Raji (cell line): ENCODE measurements around the gene PRKD2.

Experiments
- POLR2A ChIP-seq: IDR thresholded peaks from 2 replicates; pipeline ENCODE4 v1.6.1; 2011; ENCODE audit warnings: low read depth, low read length, control low read depth; ENCODE audit not compliant: insufficient read depth

Gene PRKD2

DNA sequence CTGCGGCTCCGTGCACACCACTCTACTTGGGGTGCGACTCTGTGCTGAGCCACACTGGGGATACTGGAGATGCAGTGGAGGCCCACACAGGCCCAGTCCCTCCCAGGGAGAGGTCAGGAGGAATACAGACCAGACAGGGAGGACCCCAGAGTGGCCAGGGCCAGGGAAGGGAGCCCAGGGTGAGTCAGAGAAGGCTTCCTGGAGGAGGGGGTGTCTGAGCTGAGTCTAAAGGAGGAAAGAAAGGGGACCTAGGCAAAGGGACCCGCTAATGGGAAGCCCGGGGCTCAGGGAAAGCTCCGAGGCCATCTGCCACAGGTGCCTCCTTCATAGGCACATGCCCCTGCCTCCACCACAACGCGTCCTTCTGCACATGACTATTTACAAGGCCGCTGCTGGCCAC, 13.3 kb upstream of the PRKD2 start:
- no peak for TF ChIP-seq POLR2A

GRCh38 chr19:46729696-46730095, 12.8 kb upstream of the PRKD2 start:
- TF ChIP-seq POLR2A = no peak

GRCh38 chr19:46728693-46729339, 11.9 kb upstream of the PRKD2 start:
- no peak for TF ChIP-seq POLR2A

DNA sequence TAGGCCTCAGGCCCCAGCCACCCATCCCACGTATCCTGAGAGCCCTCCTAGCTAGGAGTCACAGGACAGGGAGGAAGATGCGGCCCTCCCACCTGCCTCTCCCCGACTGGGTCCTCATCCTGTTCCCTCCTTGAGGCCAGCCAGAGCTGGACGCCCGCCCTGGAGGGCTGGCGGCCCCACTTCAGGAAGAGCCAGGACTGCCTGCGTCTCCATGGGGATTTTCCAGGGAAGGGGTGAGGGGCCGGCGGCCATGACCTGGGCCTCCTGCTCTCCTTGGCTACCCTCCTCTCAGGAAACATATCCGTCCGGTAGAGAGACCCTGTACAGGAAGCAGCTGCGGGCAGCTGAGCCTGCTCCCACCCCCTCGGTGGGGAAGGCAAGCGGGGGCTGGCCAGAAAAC, 11.3 kb upstream of the PRKD2 start:
- no peak for TF ChIP-seq POLR2A

DNA sequence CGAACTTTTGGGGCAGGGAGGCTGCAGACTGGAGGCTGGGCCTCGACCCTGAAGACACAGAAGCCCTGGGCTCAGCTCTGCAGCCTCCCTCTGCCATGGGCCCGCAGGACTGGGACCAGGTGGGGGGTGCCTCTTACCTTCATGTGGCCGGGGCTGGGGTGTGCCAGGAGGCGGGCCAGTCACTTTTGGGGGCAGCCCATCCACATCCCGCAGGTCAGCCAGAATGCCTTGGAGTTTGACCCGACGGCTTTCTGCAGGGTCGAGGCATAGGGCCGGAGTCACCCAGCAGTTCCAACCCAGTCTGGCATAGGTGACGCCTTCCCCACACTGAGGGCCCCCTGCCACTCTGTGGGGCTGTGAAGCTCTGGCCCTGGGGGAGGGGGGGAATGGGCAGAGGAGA, 10.8 kb upstream of the PRKD2 start:
- TF ChIP-seq POLR2A = no peak

GRCh38 chr19:46726971-46727501, 10.1 kb upstream of the PRKD2 start:
- no peak for TF ChIP-seq POLR2A

DNA sequence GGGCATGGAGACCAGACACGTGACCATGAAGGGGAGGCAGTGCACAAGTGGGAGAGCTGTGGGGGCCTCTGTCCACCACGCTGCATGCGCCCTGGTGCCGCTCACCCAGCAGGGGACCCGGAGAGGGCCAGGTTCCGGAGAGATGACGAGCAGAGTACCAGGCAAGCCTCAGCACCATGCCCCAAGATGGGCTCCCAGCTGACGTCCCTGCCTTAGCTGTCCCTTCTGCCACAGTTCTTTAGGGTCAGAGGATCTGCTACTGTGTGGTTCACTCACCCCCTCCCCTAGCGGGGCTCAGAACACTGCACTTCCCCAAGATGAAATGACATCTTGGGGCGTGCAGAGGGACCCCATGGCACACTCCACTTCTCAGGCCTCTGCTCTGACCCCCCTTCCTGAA, 9.6 kb upstream of the PRKD2 start:
- no peak for TF ChIP-seq POLR2A

GRCh38 chr19:46725859-46726393, 9.0 kb upstream of the PRKD2 start:
- TF ChIP-seq POLR2A = no peak

GRCh38 chr19:46725036-46725820, 8.3 kb upstream of the PRKD2 start:
- TF ChIP-seq POLR2A = no peak

DNA sequence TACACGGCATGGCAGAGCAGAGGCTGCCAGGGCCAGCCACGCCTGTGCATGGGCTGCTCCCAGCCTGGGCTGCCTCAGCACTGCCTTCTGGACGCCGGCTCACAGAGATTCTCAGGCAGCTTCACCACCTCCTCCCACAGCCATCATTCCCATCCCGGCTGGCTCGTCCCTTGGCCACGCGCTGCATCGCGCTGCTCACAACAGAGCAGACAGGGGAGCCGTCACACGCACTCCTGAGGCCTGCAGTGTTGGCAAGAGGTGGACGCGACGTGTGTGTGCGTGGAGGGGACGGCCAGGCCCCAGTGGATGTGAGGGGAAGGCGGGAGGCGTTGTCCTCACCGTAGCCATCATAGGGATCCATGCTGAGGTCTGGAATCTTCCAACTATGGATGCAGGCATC, 7.6 kb upstream of the PRKD2 start:
- no peak for TF ChIP-seq POLR2A

- no peak for TF ChIP-seq POLR2A
These were observed 6.6 kb upstream of the PRKD2 start for GRCh38 chr19:46723471-46723870.

DNA sequence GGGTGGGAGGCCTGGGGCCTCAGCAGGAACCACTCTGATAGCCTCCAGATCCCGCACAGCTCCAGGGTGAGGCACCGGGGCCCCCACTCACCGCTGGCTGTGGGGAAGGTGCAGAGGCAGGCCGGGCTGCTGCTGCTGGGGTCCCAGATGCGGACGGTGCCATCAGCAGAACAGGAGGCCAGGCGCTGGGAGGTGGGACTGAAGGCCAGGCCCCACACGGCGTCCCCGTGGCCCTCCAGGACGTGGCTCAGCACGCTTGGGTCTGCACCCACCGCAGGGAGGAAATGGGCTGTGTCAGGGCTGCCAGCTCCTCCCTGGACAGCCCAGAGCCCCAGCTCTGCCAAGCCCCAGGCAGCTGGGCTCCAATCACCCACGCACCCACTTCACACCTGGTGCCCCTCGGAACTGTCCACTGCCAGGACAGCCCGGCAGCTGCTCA, 6.1 kb upstream of the PRKD2 start:
- TF ChIP-seq POLR2A = no peak

GRCh38 chr19:46722421-46723022, 5.6 kb upstream of the PRKD2 start:
- TF ChIP-seq POLR2A = no peak

- no peak for TF ChIP-seq POLR2A
These were observed 5.1 kb upstream of the PRKD2 start for GRCh38 chr19:46722004-46722380.

DNA sequence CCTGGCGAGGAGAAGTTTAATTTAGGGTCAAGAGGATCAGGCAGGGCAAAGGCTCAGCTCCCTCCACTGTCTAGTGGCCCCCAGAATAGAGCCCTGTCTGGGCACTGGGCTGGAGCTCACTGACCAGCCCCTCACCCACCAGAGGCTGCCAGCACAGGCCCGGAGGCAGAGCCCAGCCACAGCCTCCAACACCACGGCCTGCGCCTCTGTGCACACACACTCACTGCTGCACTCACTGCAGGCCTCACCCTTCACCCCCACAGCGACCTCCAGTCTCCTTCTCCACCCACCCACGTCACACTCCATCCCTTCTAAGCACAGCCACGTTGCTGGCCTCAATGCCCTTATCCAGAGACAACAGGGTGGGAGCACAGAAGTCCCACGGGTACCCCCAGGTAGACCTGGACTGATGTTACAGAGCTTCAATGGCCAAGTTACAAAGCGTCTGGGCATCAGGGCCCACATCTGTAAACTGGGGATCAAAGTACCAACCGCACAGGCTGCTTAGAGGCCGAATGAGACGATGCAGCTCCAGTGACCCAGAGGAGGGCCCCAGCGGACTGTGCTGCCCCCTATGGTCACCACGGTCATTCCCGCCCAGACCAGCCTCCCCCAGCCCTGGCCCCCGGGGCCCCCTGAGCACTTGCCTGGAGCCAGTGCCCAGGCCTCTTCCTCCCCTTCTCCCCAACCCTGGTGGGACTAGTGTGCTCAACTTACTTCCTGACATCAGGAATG, 4.5 kb upstream of the PRKD2 start:
- TF ChIP-seq POLR2A = no peak
